OCI-LY1 (cell line): ENCODE measurements around the gene MRPL19.

Experiments used
- H2AFZ ChIP-seq: fragments of 200-600 bp; sonication (generic), shearing (Covaris generic); 2 replicates; pipeline ENCODE4 v1.6.0; 2014; ENCODE audit warnings: antibody characterized with exemption, mild to moderate bottlenecking, low read length
- H3F3A ChIP-seq: fragments of 200-600 bp; sonication (generic), shearing (Covaris generic); 2 replicates; pipeline ENCODE4 v1.6.0; 2014; ENCODE audit warnings: mild to moderate bottlenecking, antibody characterized with exemption, low read length, moderate library complexity; ENCODE audit not compliant: insufficient read depth
- H3K27ac ChIP-seq: fragments of 200-600 bp; sonication (generic); 2 replicates; pipeline ENCODE4 v1.5.1; 2014; ENCODE audit warnings: low read length, mixed run types, mild to moderate bottlenecking, low read depth; ENCODE audit not compliant: poor library complexity, severe bottlenecking
- H3K27me3 ChIP-seq: fragments of 200-600 bp; sonication (generic); 2 replicates; pipeline ENCODE4 v1.6.0; 2014; ENCODE audit warnings: antibody characterized with exemption, mild to moderate bottlenecking, low read length, moderate library complexity; ENCODE audit not compliant: insufficient read depth
- H3K36me3 ChIP-seq: fragments of 200-600 bp; sonication (generic); 2 replicates; pipeline ENCODE4 v1.6.1; 2014; ENCODE audit warnings: mild to moderate bottlenecking, antibody characterized with exemption, low read length, moderate library complexity, mixed read lengths; ENCODE audit not compliant: insufficient read depth
- H3K4me1 ChIP-seq: fragments of 200-600 bp; sonication (generic); 2 replicates; pipeline ENCODE4 v1.5.1; 2014; ENCODE audit warnings: mild to moderate bottlenecking, low read length, moderate library complexity; ENCODE audit not compliant: insufficient read depth, severe bottlenecking
- H3K4me2 ChIP-seq: fragments of 200-600 bp; sonication (generic), shearing (Covaris generic); 2 replicates; pipeline ENCODE4 v1.6.1; 2014; ENCODE audit warnings: low read length
- H3K4me3 ChIP-seq: fragments of 200-600 bp; sonication (generic); 2 replicates; pipeline ENCODE4 v1.5.1; 2014; ENCODE audit warnings: low read length, low read depth, mild to moderate bottlenecking, mixed read lengths; ENCODE audit not compliant: poor library complexity, severe bottlenecking
- H3K79me2 ChIP-seq: fragments of 200-600 bp; shearing (Covaris generic); 2 replicates; pipeline ENCODE4 v1.6.1; 2016; ENCODE audit warnings: mixed run types, low read length, mixed read lengths; ENCODE audit not compliant: insufficient read depth
- H3K9ac ChIP-seq: fragments of 200-600 bp; sonication (generic), shearing (Covaris generic); 2 replicates; pipeline ENCODE4 v1.6.1; 2014; ENCODE audit warnings: mild to moderate bottlenecking, low read length, mixed read lengths
- H3K9me2 ChIP-seq: fragments of 200-600 bp; sonication (generic), shearing (Covaris generic); 2 replicates; pipeline ENCODE4 v1.6.1; 2014; ENCODE audit warnings: low read depth, mild to moderate bottlenecking, low read length, mixed read lengths
- H3K9me3 ChIP-seq: fragments of 200-600 bp; shearing (Covaris generic); 2 replicates; pipeline ENCODE4 v1.6.1; 2014; ENCODE audit warnings: low read length, mixed read lengths
- H4K20me1 ChIP-seq: fragments of 200-600 bp; sonication (generic), shearing (Covaris generic); 2 replicates; pipeline ENCODE4 v1.6.0; 2016; ENCODE audit warnings: mild to moderate bottlenecking, low read length; ENCODE audit not compliant: insufficient read depth
- EZH2 ChIP-seq: fragments of 200-600 bp; sonication (generic), shearing (Covaris generic); IDR thresholded peaks from 2 replicates; pipeline ENCODE4 v1.8.0; 2017; ENCODE audit warnings: borderline replicate concordance, mixed run types, mild to moderate bottlenecking, antibody characterized with exemption, low read length, moderate library complexity, mixed read lengths
- TF ChIP-seq, protein P1 (sequence below): fragments of 200-600 bp; sonication (generic), shearing (Covaris generic); IDR thresholded peaks from 2 replicates; pipeline ENCODE4 v1.5.1; 2017; ENCODE audit warnings: mild to moderate bottlenecking, antibody characterized with exemption, low read length, moderate library complexity, mixed read lengths

MRPL19 gene

GRCh38 chr2:75606761-75607399 is 39.7 kb upstream of the MRPL19 start:
- TF ChIP-seq, protein P1, sequence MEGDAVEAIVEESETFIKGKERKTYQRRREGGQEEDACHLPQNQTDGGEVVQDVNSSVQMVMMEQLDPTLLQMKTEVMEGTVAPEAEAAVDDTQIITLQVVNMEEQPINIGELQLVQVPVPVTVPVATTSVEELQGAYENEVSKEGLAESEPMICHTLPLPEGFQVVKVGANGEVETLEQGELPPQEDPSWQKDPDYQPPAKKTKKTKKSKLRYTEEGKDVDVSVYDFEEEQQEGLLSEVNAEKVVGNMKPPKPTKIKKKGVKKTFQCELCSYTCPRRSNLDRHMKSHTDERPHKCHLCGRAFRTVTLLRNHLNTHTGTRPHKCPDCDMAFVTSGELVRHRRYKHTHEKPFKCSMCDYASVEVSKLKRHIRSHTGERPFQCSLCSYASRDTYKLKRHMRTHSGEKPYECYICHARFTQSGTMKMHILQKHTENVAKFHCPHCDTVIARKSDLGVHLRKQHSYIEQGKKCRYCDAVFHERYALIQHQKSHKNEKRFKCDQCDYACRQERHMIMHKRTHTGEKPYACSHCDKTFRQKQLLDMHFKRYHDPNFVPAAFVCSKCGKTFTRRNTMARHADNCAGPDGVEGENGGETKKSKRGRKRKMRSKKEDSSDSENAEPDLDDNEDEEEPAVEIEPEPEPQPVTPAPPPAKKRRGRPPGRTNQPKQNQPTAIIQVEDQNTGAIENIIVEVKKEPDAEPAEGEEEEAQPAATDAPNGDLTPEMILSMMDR, result no peak
- TF ChIP-seq EZH2, result no peak
- no peak overlapping the region for H3K4me2 ChIP-seq
- H3K9ac ChIP-seq, result no peak overlapping the region
- no peaks in the 10 kb centered on the region for H3K79me2 ChIP-seq
- no peaks in the 10 kb centered on the region for H4K20me1 ChIP-seq
- no peaks in the 10 kb centered on the region for H3K4me1 ChIP-seq
- no peaks in the 10 kb centered on the region for H3K9me3 ChIP-seq
- no peaks in the 10 kb centered on the region for H3K36me3 ChIP-seq
- no peak overlapping the region for H3K27ac ChIP-seq
- no peaks in the 10 kb centered on the region for H3F3A ChIP-seq
- H2AFZ ChIP-seq, result no peak overlapping the region
- no peaks in the 10 kb centered on the region for H3K27me3 ChIP-seq
- H3K9me2 ChIP-seq, result no peaks in the 10 kb centered on the region
- H3K4me3 ChIP-seq, result no peak overlapping the region

- Histone ChIP-seq H3K9me2 (no peaks in the 10 kb centered on the region), H3K9me3 (no peaks in the 10 kb centered on the region), H3K9ac (no peak overlapping the region), H3K36me3 (no peaks in the 10 kb centered on the region), H2AFZ (no peak overlapping the region), H3K4me1 (no peaks in the 10 kb centered on the region), H3K79me2 (no peaks in the 10 kb centered on the region), H3K4me2 (no peak overlapping the region), H3K27me3 (no peaks in the 10 kb centered on the region), H3F3A (no peaks in the 10 kb centered on the region), H4K20me1 (no peaks in the 10 kb centered on the region), H3K4me3 (no peak overlapping the region), H3K27ac (no peak overlapping the region)
- TF ChIP-seq EZH2, result no peak
- TF ChIP-seq, protein P1, result no peak
Observed at GRCh38 chr2:75607400-75607798, 39.2 kb upstream of the MRPL19 start.

DNA sequence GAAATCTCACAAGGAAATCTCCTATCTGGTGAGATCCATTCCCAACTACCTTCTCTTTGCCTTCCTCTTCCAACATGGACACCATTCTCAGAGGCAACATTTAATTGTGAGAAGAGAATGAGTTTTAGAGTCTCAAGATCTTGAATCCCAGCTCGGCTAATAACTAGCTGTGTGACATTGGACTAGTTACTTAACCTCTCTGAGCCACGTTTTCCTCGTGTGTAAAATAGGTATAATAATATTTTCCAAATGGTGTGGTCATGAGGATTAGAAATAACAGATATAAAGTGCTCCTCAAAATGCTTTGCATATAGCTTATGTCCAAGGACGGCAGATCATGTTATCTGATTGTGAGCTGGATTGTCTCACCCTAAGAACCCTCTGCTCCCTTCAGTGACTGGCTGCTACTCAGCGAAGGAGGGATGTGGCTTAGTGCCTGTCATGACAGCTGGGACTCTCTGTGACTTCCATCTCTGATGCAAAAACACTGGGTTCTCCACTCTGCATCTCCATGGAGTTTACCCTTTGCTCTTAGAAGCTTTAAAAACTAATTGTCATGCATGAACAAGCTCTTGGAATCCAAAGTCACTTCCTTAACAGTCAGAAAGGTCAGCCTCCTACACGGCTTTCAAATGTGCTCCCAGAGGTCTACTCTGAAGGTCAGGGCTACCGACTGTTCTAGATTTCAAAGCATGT is 38.4 kb upstream of the MRPL19 start:
- no peaks in the 10 kb centered on the region for H3K4me1 ChIP-seq
- no peak overlapping the region for H3K4me2 ChIP-seq
- no peak overlapping the region for H3K4me3 ChIP-seq

More for the DNA sequence above, 38.4 kb upstream of the MRPL19 start:
- Histone ChIP-seq H3K27me3 (no peaks in the 10 kb centered on the region), H3K9me2 (no peaks in the 10 kb centered on the region), H3F3A (no peaks in the 10 kb centered on the region), H2AFZ (no peak overlapping the region), H3K9me3 (no peaks in the 10 kb centered on the region), H3K27ac (no peak overlapping the region), H4K20me1 (no peaks in the 10 kb centered on the region), H3K36me3 (no peaks in the 10 kb centered on the region), H3K9ac (no peak overlapping the region), H3K79me2 (no peaks in the 10 kb centered on the region)
- no peak for TF ChIP-seq EZH2
- TF ChIP-seq, protein P1, result no peak
